ENCODE measurements around the gene TRIM71. TPM values are rescaled to one million over a fixed set of nuclear protein-coding genes. Genes with fewer than 3 reads are reported as not detected.
"Not testable (repeated sequence)": the region's sequence is repeated elsewhere in the genome, so short reads cannot be mapped to it uniquely, and the experiment has no call there.

TRIM71 gene
- total RNA-seq, 1 donor from 2014 or later, result 17.2 TPM

GRCh38 chr3:32822609-32823498 lies 5.1 kb downstream of the TRIM71 start:
- Histone ChIP-seq H3K9ac (ENCODE audit: low read length) (no peak overlapping the region), H3K4me2 (ENCODE audit: low read length) (no peak overlapping the region), H2AFZ (ENCODE audit: low read depth, low read length) (no peak overlapping the region), H3K4me1 (ENCODE audit: insufficient read depth, low read length) (no peaks in the 10 kb centered on the region), H3K36me3 (ENCODE audit: insufficient read depth, low read length) (no peaks in the 10 kb centered on the region), H3K27ac (ENCODE audit: low read depth, low read length) (no peak overlapping the region), H3K27me3 (ENCODE audit: insufficient read depth, low read length) (peaks cover 58% of the 10 kb centered on the region), H3K9me3 (ENCODE audit: insufficient read depth, low read depth, low read length) (peaks cover 15% of the 10 kb centered on the region), H3K79me2 (ENCODE audit: insufficient read depth, low read length) (no peaks in the 10 kb centered on the region), H4K20me1 (ENCODE audit: insufficient read depth, low read length) (no peaks in the 10 kb centered on the region), H3K4me3 (ENCODE audit: insufficient read depth, low read depth, low read length) (no peak overlapping the region)
- TF ChIP-seq EZH2 (IDR thresholded peaks at IDR 0.05; ENCODE audit: insufficient read depth, low read length), result no peak
- TF ChIP-seq CTCF (IDR thresholded peaks at IDR 0.05; ENCODE audit: insufficient read depth, low read depth, low read length), result no peak
- FAIRE-seq (no peak), DNase-seq (ENCODE audit: low read depth) (no peak)
- H3K27ac Mint-ChIP-seq (ENCODE audit: unreplicated experiment), result no peak overlapping the region
- H3K9me3 Mint-ChIP-seq (ENCODE audit: unreplicated experiment), result no peaks in the 10 kb centered on the region
- H3K4me1 Mint-ChIP-seq (ENCODE audit: low read depth, unreplicated experiment), result peaks cover 17% of the 10 kb centered on the region
- H3K36me3 Mint-ChIP-seq (ENCODE audit: low read depth, unreplicated experiment), result peaks cover 6% of the 10 kb centered on the region
- no peaks in the 10 kb centered on the region for H3K27me3 Mint-ChIP-seq (ENCODE audit: low read depth, unreplicated experiment)
- peak overlapping the region; percentile 88 for H3K4me3 Mint-ChIP-seq (ENCODE audit: unreplicated experiment)

GRCh38 chr3:32823641-32824184 lies 5.9 kb downstream of the TRIM71 start:
- H3K27ac ChIP-seq (ENCODE audit: low read depth, low read length); H3K9me3 Mint-ChIP-seq (ENCODE audit: unreplicated experiment); H3K4me2 ChIP-seq (ENCODE audit: low read length); FAIRE-seq; H3K79me2 ChIP-seq (ENCODE audit: insufficient read depth, low read length); H3K4me1 ChIP-seq (ENCODE audit: insufficient read depth, low read length); H3K4me3 ChIP-seq (ENCODE audit: insufficient read depth, low read depth, low read length); H3K27me3 Mint-ChIP-seq (ENCODE audit: low read depth, unreplicated experiment); H2AFZ ChIP-seq (ENCODE audit: low read depth, low read length); H4K20me1 ChIP-seq (ENCODE audit: insufficient read depth, low read length); H3K9ac ChIP-seq (ENCODE audit: low read length); H3K4me3 Mint-ChIP-seq (ENCODE audit: unreplicated experiment); DNase-seq (ENCODE audit: low read depth); H3K36me3 Mint-ChIP-seq (ENCODE audit: low read depth, unreplicated experiment); H3K36me3 ChIP-seq (ENCODE audit: insufficient read depth, low read length): not testable (repeated sequence)
- Mint-ChIP-seq H3K4me1 (ENCODE audit: low read depth, unreplicated experiment) (peaks cover 19% of the 10 kb centered on the region), H3K27ac (ENCODE audit: unreplicated experiment) (peak overlapping the region; percentile 55)
- Histone ChIP-seq H3K9me3 (ENCODE audit: insufficient read depth, low read depth, low read length) (peaks cover 15% of the 10 kb centered on the region), H3K27me3 (ENCODE audit: insufficient read depth, low read length) (peaks cover 51% of the 10 kb centered on the region)

GRCh38 chr3:32825601-32826375 lies 8.0 kb downstream of the TRIM71 start:
- H3K9me3 ChIP-seq (ENCODE audit: insufficient read depth, low read depth, low read length), result no peaks in the 10 kb centered on the region
- H3K4me1 Mint-ChIP-seq (ENCODE audit: low read depth, unreplicated experiment), result peaks cover 17% of the 10 kb centered on the region
- H2AFZ ChIP-seq (ENCODE audit: low read depth, low read length), result no peak overlapping the region
- DNase-seq (ENCODE audit: low read depth), result no peak
- H3K4me3 Mint-ChIP-seq (ENCODE audit: unreplicated experiment), result no peak overlapping the region
- H3K27me3 ChIP-seq (ENCODE audit: insufficient read depth, low read length), result peaks cover 31% of the 10 kb centered on the region
- no peaks in the 10 kb centered on the region for H3K27me3 Mint-ChIP-seq (ENCODE audit: low read depth, unreplicated experiment)
- no peak overlapping the region for H3K4me2 ChIP-seq (ENCODE audit: low read length)
- H3K9ac ChIP-seq (ENCODE audit: low read length), result no peak overlapping the region
- H3K36me3 ChIP-seq (ENCODE audit: insufficient read depth, low read length), result no peaks in the 10 kb centered on the region
- no peaks in the 10 kb centered on the region for H3K4me1 ChIP-seq (ENCODE audit: insufficient read depth, low read length)
- no peaks in the 10 kb centered on the region for H3K9me3 Mint-ChIP-seq (ENCODE audit: unreplicated experiment)
- no peaks in the 10 kb centered on the region for H3K79me2 ChIP-seq (ENCODE audit: insufficient read depth, low read length)
- no peaks in the 10 kb centered on the region for H3K36me3 Mint-ChIP-seq (ENCODE audit: low read depth, unreplicated experiment)
- H4K20me1 ChIP-seq (ENCODE audit: insufficient read depth, low read length), result no peaks in the 10 kb centered on the region
- H3K27ac ChIP-seq (ENCODE audit: low read depth, low read length), result no peak overlapping the region
- TF ChIP-seq CTCF (IDR thresholded peaks at IDR 0.05; ENCODE audit: insufficient read depth, low read depth, low read length) (no peak), EZH2 (IDR thresholded peaks at IDR 0.05; ENCODE audit: insufficient read depth, low read length) (no peak)
- FAIRE-seq, result no peak
- peak overlapping the region; percentile 9 for H3K27ac Mint-ChIP-seq (ENCODE audit: unreplicated experiment)
- H3K4me3 ChIP-seq (ENCODE audit: insufficient read depth, low read depth, low read length), result no peak overlapping the region

All from astrocyte (in vitro differentiated cells and primary cell).